Right lobe of liver (tissue), 6 donors: ENCODE measurements around the gene RBM25. TPM values are rescaled to one million over a fixed set of nuclear protein-coding genes. Genes with fewer than 3 reads are reported as not detected.

Experiments
- ATAC-seq, 4 donors: fragments of 200-7000 bp; cut with Tn5 transposase; one replicate each; pipeline ENCODE4 v1.9.1; 2020; ENCODE audit warnings: mild to moderate bottlenecking in 4 of 4, moderate library complexity in 4 of 4
- DNase-seq, 3 donors: peaks; one replicate each; pipeline ENCODE4 v3.0.0-alpha.2; 2020
- H3K27ac ChIP-seq, 3 donors: fragments of 200-600 bp; one replicate each; pipeline ENCODE4 v1.8.0; 2022
- H3K27me3 ChIP-seq, 2 donors: fragments of 200-600 bp; one replicate each; pipeline ENCODE4 v1.8.0; 2022
- H3K36me3 ChIP-seq, 4 donors: fragments of 200-600 bp; sonication (generic) in 1 of 4; one replicate each; pipeline versions ENCODE4 v1.5.1 to v1.8.0; 2017 to 2022; ENCODE audit warnings: control low read depth in 1 of 4
- H3K4me1 ChIP-seq, 4 donors: fragments of 200-600 bp; sonication (generic) in 1 of 4; one replicate each; pipeline versions ENCODE4 v1.5.1 to v1.8.0; 2017 to 2022; ENCODE audit warnings: control low read depth in 1 of 4
- H3K4me3 ChIP-seq, 3 donors: fragments of 200-600 bp; one replicate each; pipeline ENCODE4 v1.8.0; 2022
- H3K9me3 ChIP-seq, 4 donors: fragments of 200-600 bp; sonication (generic) in 1 of 4; one replicate each; pipeline versions ENCODE4 v1.5.1 to v1.8.0; 2017 to 2022; ENCODE audit warnings: control low read depth in 1 of 4
- CTCF ChIP-seq, 4 donors: fragments of 200-600 bp in 3 of 4; fragments of 450-650 bp in 1 of 4; IDR thresholded peaks; one replicate each; pipeline versions ENCODE4 v1.5.1 to v1.8.0; 2016 to 2022; ENCODE audit warnings: antibody characterized with exemption in 4 of 4, mild to moderate bottlenecking in 2 of 4
- POLR2A ChIP-seq: fragments of 450-650 bp; IDR thresholded peaks from one replicate; pipeline ENCODE4 v1.6.1; 2017; ENCODE audit warnings: antibody characterized with exemption, mild to moderate bottlenecking
- WGBS: methylation state at CpG from one replicate; pipeline ENCODE4 v1.1.6; 2018; ENCODE audit warnings: low coverage, low lambda C conversion rate; ENCODE audit not compliant: insufficient coverage; ENCODE audit errors: missing lambda C conversion rate; 5-methylcytosine and 5-hydroxymethylcytosine counted together
- intact Hi-C, 2 donors: fragments of 100-400 bp; cut with DNase I; formaldehyde crosslinking; loops; one replicate each; pipeline versions ENCODE4 v1.11.2 to v1.14.1; 2022
- total RNA-seq, 6 experiments: library from RNA; depleted of rRNA in 2 of 6; stranded (reverse); fragments of >200 nt in 2 of 6; fragmentation: NEBNext Ultra II Directional in 3 of 6; extraction: Animal tissue kit (Norgen Biotek cat#: 25700) in 3 of 6; gene quantifications; one replicate each; pipeline versions ENCODE4 v1.1.0 to v1.2.4, GENCODE V29; 2016 to 2023
- donor health status: DM: no; HTN: yes; CAD: no.
- donor health status: DM: no; HTN: no; CAD: no.
- donor health status: DM: no; HTN: no; CAD: no.
- donor health status: DM: no; HTN: yes; CAD: no.
- donor health status: DM: no; HTN: yes; CAD: no.

Gene RBM25
- total RNA-seq, 6 experiments from 2014 or later, result 16.3 to 29.1 (median 22.8) TPM

GRCh38 chr14:73140811-73141323, 82.5 kb downstream of the RBM25 start:
- intact Hi-C loops, result no loop called here
- Histone ChIP-seq H3K36me3 (no peaks in the 10 kb centered on the region), H3K4me1 (peaks cover 0 to 23% (median 6%) of the 10 kb centered on the region in 4 donors), H3K27ac (no peak overlapping the region), H3K4me3 (no peak overlapping the region), H3K27me3 (no peaks in the 10 kb centered on the region), H3K9me3 (no peaks in the 10 kb centered on the region)
- 100% methylated on average over 1 of the region's 1 CpG for WGBS
- TF ChIP-seq POLR2A (no peak), CTCF (IDR thresholded peaks at IDR 0.05) (no peak)
- no peak for DNase-seq
- ATAC-seq, result no peak

GRCh38 chr14:73142216-73142615, 83.9 kb downstream of the RBM25 start:
- intact Hi-C loops, result no loop called here
- H3K36me3 ChIP-seq, result no peaks in the 10 kb centered on the region
- no peak overlapping the region for H3K27ac ChIP-seq
- H3K27me3 ChIP-seq, result no peaks in the 10 kb centered on the region
- ATAC-seq, result no peak
- no peaks in the 10 kb centered on the region for H3K9me3 ChIP-seq
- H3K4me1 ChIP-seq, result peaks cover 0 to 21% (median 6%) of the 10 kb centered on the region in 4 donors
- DNase-seq, result no peak
- WGBS, result 85% methylated on average over 2 of the region's 2 CpGs
- no peak overlapping the region for H3K4me3 ChIP-seq
- TF ChIP-seq CTCF (IDR thresholded peaks at IDR 0.05), result no peak
- no peak for TF ChIP-seq POLR2A

- Histone ChIP-seq H3K4me3 (no peak overlapping the region), H3K27ac (peak overlapping the region in 2 of 3 donors; percentile 38 to 44), H3K27me3 (no peaks in the 10 kb centered on the region), H3K36me3 (peaks cover 0 to 2% (median under 1%) of the 10 kb centered on the region in 4 donors), H3K9me3 (no peaks in the 10 kb centered on the region), H3K4me1 (peaks cover 0 to 14% (median 6%) of the 10 kb centered on the region in 4 donors)
- DNase-seq (no peak), ATAC-seq (peak; percentile 88 to 94 (median 92))
- intact Hi-C loops, result no loop called here
- no peak for TF ChIP-seq POLR2A
- no peak for TF ChIP-seq CTCF (IDR thresholded peaks at IDR 0.05)
- 49% methylated on average over 2 of the region's 5 CpGs for WGBS
Measured at GRCh38 chr14:73143003-73143402, 84.7 kb downstream of the RBM25 start.

DNA sequence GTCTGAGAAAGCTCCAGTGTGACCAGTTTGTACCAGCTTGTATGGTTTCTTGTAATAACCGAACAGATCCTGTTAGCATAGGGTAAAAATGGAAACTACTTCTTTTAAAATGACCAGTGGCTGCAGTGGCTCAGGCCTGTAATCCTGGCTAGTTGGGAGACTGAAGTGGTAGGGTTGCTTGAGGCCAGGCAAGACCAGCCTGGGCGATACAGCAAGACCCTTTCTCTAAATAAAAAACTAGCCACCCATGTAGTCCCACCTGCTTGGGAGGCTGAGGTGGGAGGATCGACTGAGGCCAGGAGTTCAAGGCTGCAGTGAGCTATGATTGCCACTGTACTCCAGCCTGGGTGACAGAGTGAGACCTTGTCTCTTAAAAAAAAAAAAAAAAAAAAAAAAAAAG, 85.3 kb downstream of the RBM25 start:
- intact Hi-C loops, result no loop called here
- Histone ChIP-seq H3K9me3 (no peaks in the 10 kb centered on the region), H3K27ac (peak overlapping the region in 2 of 3 donors; percentile 38 to 44), H3K36me3 (peaks cover 0 to 8% (median 2%) of the 10 kb centered on the region in 4 donors), H3K4me3 (no peak overlapping the region), H3K27me3 (no peaks in the 10 kb centered on the region), H3K4me1 (peaks cover 0 to 14% (median 6%) of the 10 kb centered on the region in 4 donors)
- WGBS, result 86% methylated on average over 3 of the region's 3 CpGs
- DNase-seq (no peak), ATAC-seq (no peak)
- TF ChIP-seq POLR2A, result no peak
- TF ChIP-seq CTCF (IDR thresholded peaks at IDR 0.05), result no peak

GRCh38 chr14:73145371-73145770, 87.0 kb downstream of the RBM25 start:
- H3K4me3 ChIP-seq, result no peak overlapping the region
- no peaks in the 10 kb centered on the region for H3K9me3 ChIP-seq
- no peaks in the 10 kb centered on the region for H3K27me3 ChIP-seq
- 86% methylated on average over 3 of the region's 3 CpGs for WGBS
- intact Hi-C loops, result no loop called here
- no peak overlapping the region for H3K27ac ChIP-seq
- peaks cover 0 to 19% (median 2%) of the 10 kb centered on the region in 4 donors for H3K36me3 ChIP-seq
- DNase-seq (no peak), ATAC-seq (no peak)
- H3K4me1 ChIP-seq, result peaks cover 0 to 22% (median 6%) of the 10 kb centered on the region in 4 donors
- TF ChIP-seq CTCF (IDR thresholded peaks at IDR 0.05) (no peak), POLR2A (no peak)
